Neural cell (in vitro differentiated cells): ENCODE data around the gene ADPRH. TPM values are rescaled to one million over a fixed set of nuclear protein-coding genes. Genes with fewer than 3 reads are reported as not detected.

ENCODE experiments used
- H2AFZ ChIP-seq: fragments of 200-600, 300-800 bp; sonication (generic), shearing (Covaris generic); 2 replicates; pipeline ENCODE4 v1.6.0; 2014; ENCODE audit warnings: low read depth, mild to moderate bottlenecking, antibody characterized with exemption, low read length, moderate library complexity
- H3F3A ChIP-seq: fragments of 200-600 bp; shearing (Covaris generic); 2 replicates; pipeline ENCODE4 v1.6.1; 2016; ENCODE audit warnings: mild to moderate bottlenecking, moderate library complexity, mixed read lengths, antibody characterized with exemption, low read length; ENCODE audit not compliant: insufficient read depth, poor library complexity, severe bottlenecking
- H3K27ac ChIP-seq: fragments of 200-600, 300-800 bp; sonication (generic), shearing (Covaris generic); 2 replicates; pipeline ENCODE4 v1.5.1; 2014; ENCODE audit warnings: mild to moderate bottlenecking, low read length, moderate library complexity
- H3K27me3 ChIP-seq: fragments of 300-800, 200-600 bp; sonication (generic), shearing (Covaris generic); 2 replicates; pipeline ENCODE4 v1.6.0; 2014; ENCODE audit warnings: mild to moderate bottlenecking, low read depth, low read length, moderate library complexity; ENCODE audit not compliant: insufficient read depth
- H3K36me3 ChIP-seq: fragments of 300-800, 200-600 bp; sonication (generic), shearing (Covaris generic); 2 replicates; pipeline ENCODE4 v1.5.1; 2014; ENCODE audit warnings: mild to moderate bottlenecking, antibody characterized with exemption, low read length, moderate library complexity; ENCODE audit not compliant: insufficient read depth
- H3K4me2 ChIP-seq: fragments of 300-800, 200-600 bp; sonication (generic), shearing (Covaris generic); 2 replicates; pipeline ENCODE4 v1.6.0; 2014; ENCODE audit warnings: mild to moderate bottlenecking, low read length
- H3K4me3 ChIP-seq: fragments of 300-800, 200-600 bp; sonication (generic), shearing (Covaris generic); 2 replicates; pipeline ENCODE4 v1.5.1; 2014; ENCODE audit warnings: mild to moderate bottlenecking, low read length, moderate library complexity
- H3K79me2 ChIP-seq: fragments of 200-600 bp; shearing (Covaris generic); replicated peaks from 2 replicates; pipeline ENCODE4 v1.6.0; 2014; ENCODE audit warnings: mild to moderate bottlenecking, low read length, moderate library complexity; ENCODE audit not compliant: insufficient read depth
- H3K9ac ChIP-seq: fragments of 300-800, 200-600 bp; sonication (generic), shearing (Covaris generic); 2 replicates; pipeline ENCODE4 v1.6.1; 2016; ENCODE audit warnings: mild to moderate bottlenecking, low read length, mixed read lengths
- H3K9me2 ChIP-seq: fragments of 200-600 bp; shearing (Covaris generic); 2 replicates; pipeline ENCODE4 v1.6.1; 2016; ENCODE audit warnings: mild to moderate bottlenecking, low read length, mixed read lengths; ENCODE audit not compliant: insufficient read depth
- H3K9me3 ChIP-seq: fragments of 200-600, 300-800 bp; sonication (generic), shearing (Covaris generic); 2 replicates; pipeline ENCODE4 v1.6.1; 2016; ENCODE audit warnings: mild to moderate bottlenecking, mixed run types, low read length, moderate library complexity, mixed read lengths
- H4K20me1 ChIP-seq: fragments of 200-600 bp; shearing (Covaris generic); 2 replicates; pipeline ENCODE4 v1.6.1; 2016; ENCODE audit warnings: mild to moderate bottlenecking, mixed run types; ENCODE audit not compliant: insufficient read depth
- CTCF ChIP-seq: fragments of 450-650 bp; IDR thresholded peaks from 2 replicates; pipeline ENCODE4 v1.5.1; 2014; ENCODE audit warnings: antibody characterized with exemption, mild to moderate bottlenecking, moderate library complexity; ENCODE audit not compliant: poor library complexity, severe bottlenecking
- EP300 ChIP-seq: fragments of 450-650 bp; conservative IDR thresholded peaks from 2 replicates; pipeline ENCODE4 v1.6.1; 2014; ENCODE audit warnings: antibody characterized with exemption, mild to moderate bottlenecking, moderate library complexity; ENCODE audit not compliant: poor library complexity, severe bottlenecking
- EZH2 ChIP-seq: fragments of 200-600, 300-800 bp; shearing (Covaris generic), sonication (generic); IDR thresholded peaks from 2 replicates; pipeline ENCODE4 v1.6.1; 2014; ENCODE audit warnings: antibody characterized with exemption, low read length, borderline replicate concordance, mild to moderate bottlenecking; ENCODE audit not compliant: insufficient read depth, poor library complexity, severe bottlenecking
- MXI1 ChIP-seq: fragments of 450-650 bp; conservative IDR thresholded peaks from 2 replicates; pipeline ENCODE4 v1.6.1; 2014; ENCODE audit warnings: antibody characterized with exemption, mild to moderate bottlenecking; ENCODE audit not compliant: poor library complexity, severe bottlenecking
- POLR2AphosphoS5 ChIP-seq: IDR thresholded peaks from 2 replicates; pipeline ENCODE4 v1.6.1; 2012
- RAD21 ChIP-seq: fragments of 450-650 bp; conservative IDR thresholded peaks from 2 replicates; pipeline ENCODE4 v1.6.1; 2014; ENCODE audit warnings: antibody characterized with exemption, mild to moderate bottlenecking, moderate library complexity
- REST ChIP-seq: IDR thresholded peaks from 2 replicates; pipeline ENCODE4 v1.6.1; 2012; ENCODE audit warnings: borderline replicate concordance
- SMC3 ChIP-seq: fragments of 450-650 bp; conservative IDR thresholded peaks from 2 replicates; pipeline ENCODE4 v1.6.1; 2014; ENCODE audit warnings: antibody characterized with exemption, mild to moderate bottlenecking, moderate library complexity; ENCODE audit not compliant: poor library complexity
- TAF1 ChIP-seq: IDR thresholded peaks from 2 replicates; pipeline ENCODE4 v1.6.1; 2012; ENCODE audit warnings: low read depth
- polyA plus RNA-seq: library from polyadenylated mRNA; depleted of rRNA; stranded (reverse); fragments of >200 nt; gene quantifications from 2 replicates; pipeline ENCODE4 v1.2.3, GENCODE V29; 2014

The ADPRH gene
- polyA plus RNA-seq, 1 donor from 2014 or later, result 0.07 TPM

GRCh38 chr3:119590706-119591105 is 11.4 kb downstream of the ADPRH start:
- Histone ChIP-seq H3K4me2 (no peak overlapping the region), H2AFZ (no peak overlapping the region), H3K36me3 (no peaks in the 10 kb centered on the region), H3K4me3 (no peak overlapping the region), H3K9me3 (no peaks in the 10 kb centered on the region), H3K9ac (no peak overlapping the region), H3K9me2 (no peaks in the 10 kb centered on the region), H3K27me3 (no peaks in the 10 kb centered on the region), H3F3A (no peaks in the 10 kb centered on the region), H4K20me1 (no peaks in the 10 kb centered on the region), H3K27ac (no peak overlapping the region), H3K79me2 (no peaks in the 10 kb centered on the region)
- TF ChIP-seq RAD21 (no peak), TAF1 (no peak), POLR2AphosphoS5 (no peak), EZH2 (no peak), CTCF (no peak), EP300 (no peak), SMC3 (no peak), MXI1 (no peak), REST (no peak)

- Histone ChIP-seq H3K4me3 (no peak overlapping the region), H4K20me1 (no peaks in the 10 kb centered on the region), H3K36me3 (no peaks in the 10 kb centered on the region), H3K27me3 (no peaks in the 10 kb centered on the region), H3K27ac (no peak overlapping the region), H3K9me2 (no peaks in the 10 kb centered on the region), H3F3A (no peaks in the 10 kb centered on the region), H3K4me2 (no peak overlapping the region), H3K9ac (no peak overlapping the region), H3K9me3 (no peaks in the 10 kb centered on the region), H3K79me2 (no peaks in the 10 kb centered on the region), H2AFZ (no peak overlapping the region)
- TF ChIP-seq MXI1 (no peak), EZH2 (no peak), CTCF (no peak), REST (no peak), EP300 (no peak), SMC3 (no peak), TAF1 (no peak), POLR2AphosphoS5 (no peak), RAD21 (no peak)
Observed at GRCh38 chr3:119592861-119593260, 13.6 kb downstream of the ADPRH start.
